GM12878 (cell line): ENCODE results near the gene KIAA0825. TPM values are rescaled to one million over a fixed set of nuclear protein-coding genes. Genes with fewer than 3 reads are reported as not detected.

ENCODE experiments used
- ATAC-seq: fragments of 200-7000 bp; cut with Tn5 transposase; 3 replicates; pipeline ENCODE4 v1.9.1; 2020; ENCODE audit warnings: mild to moderate bottlenecking, moderate library complexity
- BruUV-seq: library from RNA; stranded (reverse); fragments of 400-500 nt; replicated peaks from 2 replicates; lab custom pipeline; 2021; lab: Mats Ljungman, UMichigan
- CTCF ChIA-PET: fragments of 300-600 bp; sonication (Branson Sonifier 250); formaldehyde crosslinking; extraction: SDS; loops from one replicate; lab custom pipeline; 2021; ENCODE audit warnings: inconsistent platforms; lab: Yijun Ruan, JAX
- POLR2A ChIA-PET: fragments of 350-600 bp; formaldehyde crosslinking; extraction: SDS; loops from one replicate; lab custom pipeline; 2021; ENCODE audit warnings: inconsistent platforms; lab: Charles Lee
- RAD21 ChIA-PET: fragments of 300-600 bp; sonication (Branson Sonifier 250); formaldehyde crosslinking; loops from one replicate; lab custom pipeline; 2023; ENCODE audit warnings: antibody characterized with exemption; ENCODE audit not compliant: unreplicated experiment; lab: Charles Lee
- SMC1A ChIA-PET: fragments of 300-600 bp; sonication (Branson Sonifier 250); formaldehyde crosslinking; loops from one replicate; lab custom pipeline; 2023; ENCODE audit not compliant: unreplicated experiment, uncharacterized antibody; lab: Charles Lee
- DNase-seq: peaks from one replicate; pipeline ENCODE4 v3.0.0-alpha.2; 2011; ENCODE audit warnings: low read depth, low spot score
- FAIRE-seq: peaks from 3 replicates; lab custom pipeline; 2011; peaks lifted over from hg19 to GRCh38; lab: Jason Lieb, UNC
- H2AFZ ChIP-seq: 2 replicates; pipeline ENCODE4 v1.6.0; 2011; ENCODE audit warnings: low read depth, low read length, control low read depth; ENCODE audit not compliant: control insufficient read depth
- H3K27ac ChIP-seq: 2 replicates; pipeline ENCODE4 v1.5.1; 2011; ENCODE audit warnings: control low read depth; ENCODE audit not compliant: control insufficient read depth, insufficient read depth
- H3K27me3 ChIP-seq, 2 experiments: replicated peaks in 1 of 2; 2 replicates each; pipeline versions ENCODE4 v1.6.0 to v1.6.1; 2011; ENCODE audit warnings: low read length in 1 of 2; ENCODE audit not compliant: control insufficient read depth in 2 of 2, insufficient read depth in 2 of 2
- H3K36me3 ChIP-seq, 2 experiments: 2 replicates each; pipeline ENCODE4 v1.5.1; 2011; ENCODE audit warnings: low read length in 1 of 2; ENCODE audit not compliant: control insufficient read depth in 2 of 2, insufficient read depth in 2 of 2
- H3K4me1 ChIP-seq: 2 replicates; pipeline ENCODE4 v1.6.1; 2011; ENCODE audit warnings: mild to moderate bottlenecking, low read length, moderate library complexity, mixed read lengths; ENCODE audit not compliant: control insufficient read depth, insufficient read depth
- H3K4me2 ChIP-seq: 2 replicates; pipeline ENCODE4 v1.6.0; 2011; ENCODE audit warnings: control low read depth; ENCODE audit not compliant: control insufficient read depth, insufficient read depth
- H3K4me3 ChIP-seq: fragments of 200-600 bp; sonication (generic); 2 replicates; pipeline ENCODE4 v1.5.1; 2016
- H3K79me2 ChIP-seq: 2 replicates; pipeline ENCODE4 v1.6.0; 2011; ENCODE audit warnings: low read length; ENCODE audit not compliant: control insufficient read depth, insufficient read depth
- H3K9ac ChIP-seq: 2 replicates; pipeline ENCODE4 v1.8.0; 2011; ENCODE audit warnings: low read length, control low read depth, mixed read lengths; ENCODE audit not compliant: control insufficient read depth, insufficient read depth
- H3K9me3 ChIP-seq: replicated peaks from 3 replicates; pipeline ENCODE4 v1.5.1; 2011; ENCODE audit warnings: mild to moderate bottlenecking, low read length; ENCODE audit not compliant: control insufficient read depth, insufficient read depth
- H4K20me1 ChIP-seq: 2 replicates; pipeline ENCODE4 v1.6.0; 2011; ENCODE audit not compliant: control insufficient read depth, insufficient read depth
- CBFB ChIP-seq: IDR thresholded peaks from 2 replicates; pipeline ENCODE4 v1.6.1; 2016; ENCODE audit warnings: antibody characterized with exemption, low read depth
- CHD1 ChIP-seq: IDR thresholded peaks from 2 replicates; pipeline ENCODE4 v1.6.1; 2012; ENCODE audit warnings: low read depth, low read length, improper control_type of control experiment
- CHD2 ChIP-seq: IDR thresholded peaks from 2 replicates; pipeline ENCODE4 v1.6.1; 2011; ENCODE audit warnings: low read depth, low read length, improper control_type of control experiment, borderline replicate concordance
- ESRRA ChIP-seq: IDR thresholded peaks from 2 replicates; pipeline ENCODE4 v1.6.1; 2012; ENCODE audit warnings: mild to moderate bottlenecking, low read length, improper control_type of control experiment
- JUNB ChIP-seq: IDR thresholded peaks from 2 replicates; pipeline ENCODE4 v1.6.1; 2016; ENCODE audit warnings: antibody characterized with exemption, mild to moderate bottlenecking
- MYB ChIP-seq: fragments of 150-350 bp; IDR thresholded peaks from 2 replicates; pipeline ENCODE4 v1.6.1; 2014; ENCODE audit warnings: mild to moderate bottlenecking, low read depth, low read length, borderline replicate concordance
- PBX3 ChIP-seq: IDR thresholded peaks from 2 replicates; pipeline ENCODE4 v1.6.1; 2011; ENCODE audit warnings: mild to moderate bottlenecking, low read depth, low read length, moderate library complexity; ENCODE audit not compliant: insufficient replicate concordance
- PML ChIP-seq: IDR thresholded peaks from 2 replicates; pipeline ENCODE4 v1.6.1; 2012; ENCODE audit warnings: low read length, inconsistent platforms
- SUZ12 ChIP-seq: fragments of 200-600 bp; sonication (generic); IDR thresholded peaks from one replicate; pipeline ENCODE4 v1.6.1; 2018; ENCODE audit warnings: antibody characterized with exemption, mild to moderate bottlenecking; ENCODE audit not compliant: unreplicated experiment
- WGBS: methylation state at CpG from one replicate; pipeline ENCODE4 v1.1.6; 2016; ENCODE audit warnings: low lambda C conversion rate; ENCODE audit not compliant: insufficient replicate concordance, insufficient coverage; ENCODE audit errors: missing lambda C conversion rate; 5-methylcytosine and 5-hydroxymethylcytosine counted together
- in situ Hi-C: fragments of 300-500 bp; cut with MboI; formaldehyde crosslinking; loops from 9 replicates; pipeline ENCODE4 v1.14.3; 2018; ENCODE audit warnings: mixed read lengths
- intact Hi-C: fragments of 100-400 bp; cut with micrococcal nuclease; formaldehyde crosslinking; loops from one replicate; pipeline ENCODE4 v1.14.2; 2022; ENCODE audit not compliant: unreplicated experiment
- polyA plus RNA-seq, 11 experiments: library from polyadenylated mRNA; depleted of rRNA in 4 of 11; unstranded in 6 of 11; stranded (reverse) in 5 of 11; fragments of >200 nt; fragmentation: Nextera tagmentation in 4 of 11; fragmentation: Illumina TruSeq in 1 of 11; extraction: Ambion mirVana in 4 of 11; extraction: Trizol in 1 of 11; gene quantifications; 1 replicate in 1 of 11; 2 replicates in 10 of 11; pipeline versions ENCODE4 v1.2.1 to v1.2.3, GENCODE V29; 2011 to 2016; ENCODE audit warnings: inconsistent platforms in 2 of 11, missing spikeins in 2 of 11, low read depth in 1 of 11
- total RNA-seq, 4 experiments: library from RNA; depleted of rRNA in 3 of 4; stranded (reverse); fragments of >200 nt in 3 of 4; fragmentation: Illumina TruSeq in 1 of 4; extraction: Trizol in 1 of 4; gene quantifications; 2 replicates each; pipeline versions ENCODE4 v1.2.1 to v1.2.3, GENCODE V29; 2013 to 2021
- TF ChIP-seq, protein P1 (sequence below): fragments of 450-650 bp; IDR thresholded peaks from 2 replicates; pipeline ENCODE4 v1.6.1; 2017; ENCODE audit warnings: antibody characterized with exemption, mild to moderate bottlenecking, moderate library complexity
- TF ChIP-seq, protein P2 (sequence below): fragments of 450-650 bp; formaldehyde crosslinking; IDR thresholded peaks from 2 replicates; pipeline ENCODE4 v1.4.0; 2022; ENCODE audit warnings: mild to moderate bottlenecking, moderate library complexity
- TF ChIP-seq, protein P3 (sequence below): IDR thresholded peaks from 2 replicates; pipeline ENCODE4 v1.6.1; 2012; ENCODE audit warnings: low read depth, low read length, improper control_type of control experiment

The KIAA0825 gene
- total and polyA plus RNA-seq, 10 of the 15 experiments (the other 5 are each of a cell fraction or from before 2014, with no cell fraction given): 0.55 to 1.9 (median 1.5) TPM

GRCh38 chr5:94440015-94440414 is 178.4 kb downstream of the KIAA0825 start (continued):
- TF ChIP-seq, protein P1, sequence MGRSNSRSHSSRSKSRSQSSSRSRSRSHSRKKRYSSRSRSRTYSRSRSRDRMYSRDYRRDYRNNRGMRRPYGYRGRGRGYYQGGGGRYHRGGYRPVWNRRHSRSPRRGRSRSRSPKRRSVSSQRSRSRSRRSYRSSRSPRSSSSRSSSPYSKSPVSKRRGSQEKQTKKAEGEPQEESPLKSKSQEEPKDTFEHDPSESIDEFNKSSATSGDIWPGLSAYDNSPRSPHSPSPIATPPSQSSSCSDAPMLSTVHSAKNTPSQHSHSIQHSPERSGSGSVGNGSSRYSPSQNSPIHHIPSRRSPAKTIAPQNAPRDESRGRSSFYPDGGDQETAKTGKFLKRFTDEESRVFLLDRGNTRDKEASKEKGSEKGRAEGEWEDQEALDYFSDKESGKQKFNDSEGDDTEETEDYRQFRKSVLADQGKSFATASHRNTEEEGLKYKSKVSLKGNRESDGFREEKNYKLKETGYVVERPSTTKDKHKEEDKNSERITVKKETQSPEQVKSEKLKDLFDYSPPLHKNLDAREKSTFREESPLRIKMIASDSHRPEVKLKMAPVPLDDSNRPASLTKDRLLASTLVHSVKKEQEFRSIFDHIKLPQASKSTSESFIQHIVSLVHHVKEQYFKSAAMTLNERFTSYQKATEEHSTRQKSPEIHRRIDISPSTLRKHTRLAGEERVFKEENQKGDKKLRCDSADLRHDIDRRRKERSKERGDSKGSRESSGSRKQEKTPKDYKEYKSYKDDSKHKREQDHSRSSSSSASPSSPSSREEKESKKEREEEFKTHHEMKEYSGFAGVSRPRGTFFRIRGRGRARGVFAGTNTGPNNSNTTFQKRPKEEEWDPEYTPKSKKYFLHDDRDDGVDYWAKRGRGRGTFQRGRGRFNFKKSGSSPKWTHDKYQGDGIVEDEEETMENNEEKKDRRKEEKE: no peak

- WGBS: 42% methylated on average over 2 of the region's 2 CpGs
- Histone ChIP-seq H3K9me3 (no peaks in the 10 kb centered on the region), H2AFZ (no peak overlapping the region), H3K79me2 (no peaks in the 10 kb centered on the region), H3K4me3 (no peak overlapping the region), H3K27me3 (no peaks in the 10 kb centered on the region), H3K9ac (no peak overlapping the region), H3K4me2 (no peak overlapping the region), H4K20me1 (no peaks in the 10 kb centered on the region), H3K36me3 (no peaks in the 10 kb centered on the region), H3K4me1 (no peaks in the 10 kb centered on the region), H3K27ac (no peak overlapping the region)
- DNase-seq (no peak), ATAC-seq (no peak), FAIRE-seq (no peak)
- RAD21 ChIA-PET: no interaction called here
- no TSS peak for BruUV-seq
- SMC1A ChIA-PET: no interaction called here
- CTCF ChIA-PET: no interaction called here
- intact Hi-C loops: no loop called here
- POLR2A ChIA-PET: no interaction called here
- in situ Hi-C loops: no loop called here
- TF ChIP-seq JUNB (no peak), CHD2 (no peak), CHD1 (no peak), CBFB (no peak), PBX3 (no peak), MYB (no peak), PML (no peak), ESRRA (no peak), SUZ12 (no peak)
- TF ChIP-seq, protein P2, sequence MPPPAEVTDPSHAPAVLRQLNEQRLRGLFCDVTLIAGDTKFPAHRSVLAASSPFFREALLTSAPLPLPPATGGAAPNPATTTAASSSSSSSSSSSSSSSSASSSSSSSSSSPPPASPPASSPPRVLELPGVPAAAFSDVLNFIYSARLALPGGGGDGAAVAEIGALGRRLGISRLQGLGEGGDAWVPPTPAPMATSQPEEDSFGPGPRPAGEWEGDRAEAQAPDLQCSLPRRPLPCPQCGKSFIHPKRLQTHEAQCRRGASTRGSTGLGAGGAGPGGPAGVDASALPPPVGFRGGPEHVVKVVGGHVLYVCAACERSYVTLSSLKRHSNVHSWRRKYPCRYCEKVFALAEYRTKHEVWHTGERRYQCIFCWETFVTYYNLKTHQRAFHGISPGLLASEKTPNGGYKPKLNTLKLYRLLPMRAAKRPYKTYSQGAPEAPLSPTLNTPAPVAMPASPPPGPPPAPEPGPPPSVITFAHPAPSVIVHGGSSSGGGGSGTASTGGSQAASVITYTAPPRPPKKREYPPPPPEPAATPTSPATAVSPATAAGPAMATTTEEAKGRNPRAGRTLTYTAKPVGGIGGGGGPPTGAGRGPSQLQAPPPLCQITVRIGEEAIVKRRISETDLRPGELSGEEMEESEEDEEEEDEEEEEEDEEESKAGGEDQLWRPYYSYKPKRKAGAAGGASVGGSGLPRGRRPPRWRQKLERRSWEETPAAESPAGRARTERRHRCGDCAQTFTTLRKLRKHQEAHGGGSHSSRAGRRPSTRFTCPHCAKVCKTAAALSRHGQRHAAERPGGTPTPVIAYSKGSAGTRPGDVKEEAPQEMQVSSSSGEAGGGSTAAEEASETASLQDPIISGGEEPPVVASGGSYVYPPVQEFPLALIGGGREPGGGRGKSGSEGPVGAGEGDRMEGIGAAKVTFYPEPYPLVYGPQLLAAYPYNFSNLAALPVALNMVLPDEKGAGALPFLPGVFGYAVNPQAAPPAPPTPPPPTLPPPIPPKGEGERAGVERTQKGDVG: no peak
- TF ChIP-seq, protein P3, sequence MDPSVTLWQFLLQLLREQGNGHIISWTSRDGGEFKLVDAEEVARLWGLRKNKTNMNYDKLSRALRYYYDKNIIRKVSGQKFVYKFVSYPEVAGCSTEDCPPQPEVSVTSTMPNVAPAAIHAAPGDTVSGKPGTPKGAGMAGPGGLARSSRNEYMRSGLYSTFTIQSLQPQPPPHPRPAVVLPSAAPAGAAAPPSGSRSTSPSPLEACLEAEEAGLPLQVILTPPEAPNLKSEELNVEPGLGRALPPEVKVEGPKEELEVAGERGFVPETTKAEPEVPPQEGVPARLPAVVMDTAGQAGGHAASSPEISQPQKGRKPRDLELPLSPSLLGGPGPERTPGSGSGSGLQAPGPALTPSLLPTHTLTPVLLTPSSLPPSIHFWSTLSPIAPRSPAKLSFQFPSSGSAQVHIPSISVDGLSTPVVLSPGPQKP: no peak
Measured at GRCh38 chr5:94433397-94434163, 184.8 kb downstream of the KIAA0825 start.
